Hepatic stellate cell (primary cell): ENCODE measurements around the gene KNDC1.
"Not testable (repeated sequence)": the region's sequence is repeated elsewhere in the genome, so short reads cannot be mapped to it uniquely, and the experiment has no call there.

ENCODE experiments used
- DNase-seq: peaks from one replicate; pipeline ENCODE4 v3.0.0; 2011; ENCODE audit warnings: low spot score

KNDC1 gene

DNA sequence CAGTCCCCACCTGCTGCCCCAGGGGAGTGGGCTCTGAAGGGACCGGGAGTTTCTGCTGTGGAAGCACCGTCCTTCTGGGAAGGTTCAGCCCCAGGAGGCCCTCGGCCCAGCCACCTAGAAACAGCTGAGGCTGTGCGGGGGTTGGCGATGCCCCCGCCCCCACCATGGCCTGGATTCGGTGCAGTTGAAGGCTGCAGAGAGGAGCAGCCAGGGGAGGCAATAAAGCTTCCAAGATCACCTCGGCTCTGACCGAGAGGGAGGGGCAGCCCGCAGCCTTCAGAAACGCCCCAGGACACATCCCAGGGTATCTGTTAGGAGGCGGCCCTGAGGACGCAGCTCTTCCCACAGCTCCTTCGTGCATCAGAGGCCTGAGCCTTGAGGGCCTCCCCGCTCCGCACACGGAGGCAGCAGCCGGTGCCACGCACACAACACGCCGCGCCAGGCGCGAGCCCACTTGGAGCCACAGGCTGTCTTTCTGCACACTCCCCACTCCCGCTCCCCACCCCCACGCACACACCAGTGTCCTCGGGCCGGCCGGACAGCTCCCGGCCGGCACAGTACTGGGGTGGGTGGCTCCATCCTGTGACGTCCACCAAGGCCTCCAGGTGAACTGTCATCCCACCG, 1.6 kb downstream of the KNDC1 start:
- DNase-seq = no peak

- DNase-seq = no peak
These were observed 2.3 kb downstream of the KNDC1 start for GRCh38 chr10:133162178-133162909.

- DNase-seq = no peak
These were observed 3.2 kb downstream of the KNDC1 start for GRCh38 chr10:133162910-133163856.

GRCh38 chr10:133163889-133164815, 4.1 kb downstream of the KNDC1 start:
- no peak for DNase-seq

DNA sequence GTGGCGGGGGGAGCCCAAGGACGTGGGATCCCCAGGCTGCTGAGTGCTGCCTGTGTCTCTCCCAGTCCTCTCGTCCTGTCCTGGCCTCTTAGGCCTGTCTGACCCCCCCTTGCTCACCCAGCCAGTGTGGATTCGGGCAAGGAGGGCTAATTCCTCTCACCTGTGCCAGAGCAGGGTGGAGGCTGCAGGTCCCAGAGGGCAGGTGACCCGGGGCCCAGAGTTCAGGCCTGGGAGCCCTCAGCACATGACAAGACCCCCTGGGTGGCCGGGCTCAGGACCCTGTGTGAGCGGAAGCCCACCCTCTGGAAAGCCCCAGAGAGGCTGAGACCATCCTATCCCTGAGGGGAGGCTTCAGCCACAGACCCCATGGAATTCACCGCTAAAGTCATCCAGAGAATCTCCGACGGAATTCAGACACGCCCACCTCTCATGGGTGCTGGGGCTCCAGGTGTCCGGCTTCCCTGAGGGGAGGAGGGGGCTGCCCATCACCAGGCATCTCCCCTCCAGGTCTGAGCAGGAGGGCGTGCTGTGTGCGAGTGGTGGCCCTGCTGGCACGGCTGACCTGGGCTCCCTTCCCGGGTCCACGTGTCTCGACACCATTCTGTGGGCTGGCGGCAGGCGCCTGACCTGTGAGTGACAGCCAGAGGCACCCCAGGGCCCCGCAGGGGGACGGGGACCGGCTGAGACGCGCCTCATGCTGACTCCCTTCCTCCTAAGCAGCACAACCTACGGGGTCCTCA, 5.0 kb downstream of the KNDC1 start:
- DNase-seq = no peak

- DNase-seq = no peak
These were observed 5.8 kb downstream of the KNDC1 start for GRCh38 chr10:133165556-133166503.

GRCh38 chr10:133166504-133166827, 6.4 kb downstream of the KNDC1 start:
- DNase-seq = no peak

DNA sequence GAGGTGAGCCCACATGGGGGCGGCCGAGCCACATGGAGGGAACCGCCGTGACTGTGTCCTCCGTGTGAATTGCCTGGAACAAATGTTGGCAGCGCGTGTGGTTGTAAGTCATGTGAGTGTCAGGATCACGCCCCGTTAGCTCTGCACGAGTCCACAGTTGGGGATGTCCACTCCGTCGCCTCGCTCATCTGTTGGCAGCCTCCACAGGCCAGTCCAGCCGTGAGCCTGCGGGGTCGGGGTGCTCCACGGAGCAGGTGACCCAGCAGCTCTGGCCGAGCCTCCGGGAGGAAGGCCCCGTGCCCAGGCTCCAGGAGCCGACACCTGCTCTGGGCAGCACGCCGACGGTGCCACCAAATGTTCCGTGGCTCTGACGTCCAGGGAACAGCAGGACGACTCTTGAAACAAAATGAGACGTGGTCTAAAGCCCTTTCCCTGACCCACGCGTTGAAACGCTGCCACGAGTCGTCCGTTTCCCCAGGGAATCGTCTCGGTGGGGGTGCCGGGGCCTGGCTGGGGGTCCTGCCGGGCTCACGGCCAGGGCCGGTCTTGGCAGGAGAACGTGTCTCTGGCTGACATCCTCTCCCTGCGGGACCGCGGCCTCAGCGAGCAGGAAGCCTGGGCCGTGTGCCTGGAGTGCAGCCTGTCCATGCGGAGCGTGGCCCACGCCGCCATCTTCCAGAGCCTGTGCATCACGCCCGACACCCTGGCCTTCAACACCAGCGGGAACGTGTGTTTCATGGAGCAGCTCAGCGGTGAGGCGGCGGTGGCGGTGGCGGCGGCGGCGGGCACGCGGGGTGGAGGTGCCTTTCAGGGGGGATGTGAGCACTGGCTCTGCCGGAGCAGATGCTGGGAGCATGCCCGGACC, 7.0 kb downstream of the KNDC1 start:
- no peak for DNase-seq

GRCh38 chr10:133167693-133168616, 7.9 kb downstream of the KNDC1 start:
- no peak for DNase-seq

DNA sequence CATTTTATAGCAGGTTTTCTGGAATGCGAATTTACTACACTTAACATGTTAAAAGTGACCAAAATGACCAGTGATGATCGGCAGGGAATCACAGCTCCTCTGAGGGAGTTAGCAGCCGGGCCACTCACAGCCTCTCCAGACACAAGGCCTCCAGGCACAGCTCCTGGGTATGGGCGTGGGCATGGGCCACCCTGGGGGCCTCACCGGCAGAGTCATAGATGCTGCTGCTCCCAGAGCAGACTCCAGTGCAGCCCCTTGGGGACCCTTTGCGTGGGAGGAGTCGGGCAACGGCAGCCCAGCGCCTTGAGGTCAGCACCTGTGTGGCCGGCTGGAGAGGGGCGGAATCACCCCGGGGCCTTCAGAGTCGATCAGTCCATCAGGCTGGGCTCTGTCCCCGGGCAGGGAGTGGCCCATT, 8.6 kb downstream of the KNDC1 start:
- no peak for DNase-seq

DNA sequence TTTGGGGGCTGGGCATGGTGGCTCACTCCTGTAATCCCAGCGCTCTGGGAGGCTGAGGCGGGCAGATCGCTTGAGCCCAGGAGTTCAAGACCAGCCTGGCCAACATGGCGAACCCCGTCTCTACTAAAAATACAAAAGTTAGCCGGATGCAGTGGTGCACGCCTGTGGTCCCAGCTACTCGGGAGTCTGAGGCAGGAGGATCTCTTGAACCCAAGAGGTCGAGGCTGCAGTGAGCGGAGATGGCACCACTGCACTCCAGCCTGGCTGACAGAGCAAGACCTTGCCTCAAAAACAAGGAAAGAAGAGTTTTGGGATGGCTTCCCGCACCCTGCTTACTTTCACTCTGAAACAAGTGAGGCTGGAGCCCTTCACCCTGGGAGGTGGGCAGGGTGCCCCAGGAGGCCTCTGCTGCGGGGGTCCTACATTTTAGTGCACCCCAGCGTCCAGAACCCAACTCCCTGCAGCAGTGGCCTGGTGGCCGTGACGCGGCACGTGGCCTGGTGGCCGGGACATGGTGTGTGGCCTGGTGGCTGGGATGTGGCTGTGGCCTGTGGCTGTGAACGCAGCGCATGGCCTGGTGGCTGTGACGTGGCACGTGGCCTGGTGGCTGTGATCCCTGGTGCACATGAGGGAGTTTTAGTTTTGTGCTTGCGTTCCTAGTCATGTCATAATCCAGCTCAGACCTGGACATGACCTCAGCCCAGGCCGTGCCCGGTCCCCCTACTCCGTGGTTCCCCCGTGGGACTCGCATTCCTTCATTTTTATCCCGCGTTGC, 9.3 kb downstream of the KNDC1 start:
- DNase-seq = no peak

DNA sequence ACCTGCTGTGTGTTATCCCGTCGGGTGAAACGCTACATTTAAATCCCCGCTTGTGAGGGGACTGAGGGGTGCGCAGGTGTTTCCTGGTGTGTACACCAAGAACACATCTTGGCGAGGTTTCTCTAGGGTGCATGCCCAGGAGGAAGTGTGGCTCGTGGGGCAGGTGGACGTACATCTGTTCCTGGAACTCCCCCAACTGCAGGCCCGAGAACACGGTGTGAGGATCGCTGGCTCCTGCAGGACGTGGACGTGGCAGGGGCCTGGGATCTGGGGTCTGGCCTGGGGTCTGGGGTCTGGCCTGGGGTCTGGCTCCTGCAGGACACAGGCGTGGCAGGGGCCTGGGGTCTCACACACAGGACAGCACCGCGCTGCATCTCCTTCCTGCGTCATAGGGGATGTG, 10.1 kb downstream of the KNDC1 start:
- DNase-seq = no peak

- DNase-seq = no peak
These were observed 14.0 kb downstream of the KNDC1 start for GRCh38 chr10:133173860-133174640.

- no peak for DNase-seq
These were observed 14.8 kb downstream of the KNDC1 start for GRCh38 chr10:133174689-133175263.

DNA sequence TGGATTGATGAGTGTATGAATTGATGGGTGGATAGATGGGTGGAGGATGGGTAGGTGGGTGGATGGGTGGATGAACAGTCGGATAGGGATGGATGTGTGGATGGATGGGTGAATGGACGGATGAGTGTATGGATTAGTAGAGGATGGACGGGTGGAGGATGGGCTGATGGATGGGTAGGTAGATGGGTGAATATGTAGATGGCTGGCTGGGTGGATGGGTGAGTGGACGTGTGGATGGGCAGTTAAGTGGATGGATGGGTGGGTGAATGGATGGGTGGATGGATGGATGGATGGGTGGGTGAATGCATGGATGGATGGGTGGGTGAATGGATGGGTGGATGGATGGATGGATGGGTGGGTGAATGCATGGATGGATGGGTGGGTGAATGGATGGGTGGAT, 15.6 kb downstream of the KNDC1 start:
- DNase-seq = not testable (repeated sequence)

- no peak for DNase-seq
These were observed 16.5 kb downstream of the KNDC1 start for GRCh38 chr10:133176546-133176945.
